Adrenal gland (tissue), 5 donors: Measurements from ENCODE around the gene MSANTD2.

Experiments used
- CTCF ChIP-seq, 6 experiments: fragments of 450-650 bp in 4 of 6; fragments of 200-600 bp in 2 of 6; sonication (generic) in 1 of 6; IDR thresholded peaks; 1 replicate in 5 of 6; 2 replicates in 1 of 6; pipeline versions ENCODE4 v1.5.1 to v1.8.0; 2016 to 2021; ENCODE audit warnings: antibody characterized with exemption in 6 of 6, mild to moderate bottlenecking in 2 of 6, moderate library complexity in 1 of 6
- POLR2A ChIP-seq, 2 donors: fragments of 450-650 bp; IDR thresholded peaks; one replicate each; pipeline ENCODE4 v1.6.1; 2017; ENCODE audit warnings: antibody characterized with exemption in 2 of 2, mild to moderate bottlenecking in 2 of 2, moderate library complexity in 1 of 2
- donor health status: DM: no; HTN: no; CAD: no.

- no peak for TF ChIP-seq CTCF (IDR thresholded peaks at IDR 0.05)
- no peak for TF ChIP-seq POLR2A (IDR thresholded peaks at IDR 0.05)
Measured at GRCh38 chr11:124831897-124832296, 31.7 kb upstream of the MSANTD2 start.
